Heart left ventricle (tissue), 16 donors: ENCODE measurements around the gene INF2. TPM values are rescaled to one million over a fixed set of nuclear protein-coding genes. Genes with fewer than 3 reads are reported as not detected.

Experiments used
- ATAC-seq, 4 donors: fragments of 200-7000 bp; cut with Tn5 transposase; one replicate each; pipeline ENCODE4 v1.9.1; 2020 to 2022; ENCODE audit warnings: moderate library complexity in 4 of 4, mild to moderate bottlenecking in 3 of 4, moderate number of reproducible peaks in 1 of 4
- DNase-seq, 5 donors: peaks; one replicate each; pipeline ENCODE4 v3.0.0-alpha.2; 2020
- H3K27ac ChIP-seq, 12 donors: fragments of 200-600 bp; sonication (generic) in 4 of 12; one replicate each; pipeline versions ENCODE4 v1.5.0 to v1.8.0; 2016 to 2022; ENCODE audit warnings: mild to moderate bottlenecking in 2 of 12
- H3K27me3 ChIP-seq, 9 donors: fragments of 200-600 bp; sonication (generic) in 2 of 9; one replicate each; pipeline versions ENCODE4 v1.5.1 to v1.8.0; 2016 to 2022; ENCODE audit warnings: mild to moderate bottlenecking in 3 of 9
- H3K36me3 ChIP-seq, 9 donors: fragments of 200-600 bp; sonication (generic) in 2 of 9; one replicate each; pipeline versions ENCODE4 v1.5.0 to v1.8.0; 2018 to 2022; ENCODE audit warnings: mild to moderate bottlenecking in 2 of 9
- H3K4me1 ChIP-seq, 12 donors: fragments of 200-600 bp; sonication (generic) in 4 of 12; one replicate each; pipeline versions ENCODE4 v1.5.0 to v1.8.0; 2016 to 2022; ENCODE audit warnings: mild to moderate bottlenecking in 3 of 12
- H3K4me3 ChIP-seq, 12 donors: fragments of 200-600 bp; sonication (generic) in 4 of 12; one replicate each; pipeline versions ENCODE4 v1.5.0 to v1.8.0; 2017 to 2022; ENCODE audit warnings: mild to moderate bottlenecking in 9 of 12, moderate library complexity in 4 of 12
- H3K9me3 ChIP-seq, 12 donors: fragments of 200-600 bp; sonication (generic) in 4 of 12; one replicate each; pipeline versions ENCODE4 v1.5.0 to v1.8.0; 2016 to 2022; ENCODE audit warnings: mild to moderate bottlenecking in 1 of 12
- CTCF ChIP-seq, 12 donors: fragments of 200-600 bp; sonication (generic) in 4 of 12; IDR thresholded peaks; one replicate each; pipeline versions ENCODE4 v1.5.0 to v1.8.0; 2018 to 2022; ENCODE audit warnings: antibody characterized with exemption in 12 of 12, mild to moderate bottlenecking in 5 of 12
- POLR2A ChIP-seq, 2 donors: fragments of 450-650 bp; IDR thresholded peaks; one replicate each; pipeline ENCODE4 v1.6.1; 2017; ENCODE audit warnings: antibody characterized with exemption in 2 of 2, mild to moderate bottlenecking in 2 of 2, moderate library complexity in 2 of 2
- WGBS, 4 donors: extraction: QIAGEN DNeasy Blood & Tissue Kit in 2 of 4; methylation state at CpG; one replicate each; pipeline versions ENCODE4 v1.1.5 to v1.1.7; 2013 to 2018; 5-methylcytosine and 5-hydroxymethylcytosine counted together
- intact Hi-C, 10 donors: fragments of 100-400 bp; cut with DNase I; formaldehyde crosslinking; loops; one replicate each; pipeline versions ENCODE4 v1.11.1 to v1.14.2; 2022
- polyA plus RNA-seq, 2 donors: library from polyadenylated mRNA; stranded (reverse); fragments of 200-250 nt; gene quantifications; one replicate each; pipeline ENCODE4 v1.2.3, GENCODE V29; 2013
- total RNA-seq, 9 donors: library from RNA; depleted of rRNA in 2 of 9; stranded (reverse); fragments of >200 nt in 2 of 9; fragmentation: NEBNext Ultra II Directional in 3 of 9; extraction: Animal tissue kit (Norgen Biotek cat#: 25700) in 3 of 9; gene quantifications; one replicate each; pipeline versions ENCODE4 v1.1.0 to v1.2.4, GENCODE V29; 2016 to 2023
- donor health status: ischemic (EF 13 %, LVEDD 7.1; RV severe dilation, severe dysfunction).
- donor health status: healthy with polysubstance abuse.
- donor health status: DM: no; HTN: yes; CAD: no.
- donor health status: DM: no; HTN: no; CAD: no.
- donor health status: ischemic (EF 25% LVEDD 6.9; RV normal size, moderate dysfunction).
- donor health status: ischemic (EF 25% LVEDD 5.7; RV mildly dilated, moderate dysfunction).
- donor health status: healthy.
- donor health status: DM: yes; HTN: yes; CAD: no.
- donor health status: ischemic (EF 35%, LVEDD 5.7; RV mildly dilated, moderate dysfunction).
- donor health status: nonischemic (EF 11% LVEDD 7.7; RV severe dilation, severe dysfunction).
- donor health status: DM: yes; HTN: yes; CAD: no.
- donor health status: PGD.
- donor health status: ischemic (EF 29% LVEDD 5.4; RV normal size, mild dysfunction).
- donor health status: nonischemic (EF 23%, LVEDD 6.1; RV moderate dilation, normal function).

Gene INF2
- total and polyA plus RNA-seq, 11 donors, result 26.0 to 58.9 (median 28.8) TPM

- ATAC-seq (no peak), DNase-seq (no peak)
- no peak overlapping the region for H3K4me3 ChIP-seq
- H3K9me3 ChIP-seq, result peaks cover 0 to 7% (median 0%) of the 10 kb centered on the region in 12 donors
- WGBS, 4 donors, result 59 to 71% (median 64%) methylated on average over 9 to 11 of the region's 11 CpGs
- peaks cover 0 to 4% (median 1%) of the 10 kb centered on the region in 9 donors for H3K27me3 ChIP-seq
- peaks cover 0 to 26% (median under 1%) of the 10 kb centered on the region in 12 donors for H3K4me1 ChIP-seq
- H3K27ac ChIP-seq, result no peak overlapping the region
- H3K36me3 ChIP-seq, result no peaks in the 10 kb centered on the region
- TF ChIP-seq POLR2A (IDR thresholded peaks at IDR 0.05) (no peak), CTCF (IDR thresholded peaks at IDR 0.05) (no peak)
- intact Hi-C loops, result loop anchor here in 8 of 10 donors (5.0 to 10.0 kb wide), 6 partner anchors 78 to 570 kb away; partner anchors contain the start of gene KIF26A (in 4 of the 8)
Measured at GRCh38 chr14:104644656-104645378, 44.6 kb upstream of the INF2 start.

GRCh38 chr14:104647467-104648043 lies 41.9 kb upstream of the INF2 start:
- no peak for DNase-seq
- intact Hi-C loops, result loop anchor here in 1 of 10 donors (10.0 kb wide), 1 partner anchor 573 kb away; no protein-coding TSS in a partner anchor
- WGBS, 4 donors, result 75 to 79% (median 79%) methylated on average over 6 of the region's 6 CpGs

GRCh38 chr14:104650057-104650980 lies 39.1 kb upstream of the INF2 start:
- peaks cover 0 to 2% (median 0%) of the 10 kb centered on the region in 9 donors for H3K27me3 ChIP-seq
- peaks cover 0 to 8% (median 0%) of the 10 kb centered on the region in 12 donors for H3K9me3 ChIP-seq
- peak overlapping the region in 11 of 12 donors; percentile 14 to 63 (median 52) for H3K4me3 ChIP-seq
- peak; percentile 53 to 90 (median 80) for ATAC-seq
- 9 to 11% (median 9%) methylated on average over 14 to 56 of the region's 56 CpGs for whole genome bisulfite sequencing, 4 donors
- peak overlapping the region in 1 of 12 donors; percentile 13 for H3K27ac ChIP-seq
- H3K36me3 ChIP-seq, result no peaks in the 10 kb centered on the region
- no peak for TF ChIP-seq POLR2A (IDR thresholded peaks at IDR 0.05)
- TF ChIP-seq CTCF (IDR thresholded peaks at IDR 0.05), result peak in 11 of 12 donors; percentile 94 to 100 (median 97)
- DNase-seq, result peak; percentile 66 to 83 (median 71)
- peaks cover 0 to 17% (median 8%) of the 10 kb centered on the region in 12 donors for H3K4me1 ChIP-seq
- intact Hi-C loops, result loop anchor here in 9 of 10 donors (1.0 to 5.0 kb wide), 3 partner anchors 42 to 58 kb away; no protein-coding TSS in a partner anchor

More at GRCh38 chr14:104647467-104648043, 41.9 kb upstream of the INF2 start:
- no peak for ATAC-seq
- Histone ChIP-seq H3K36me3 (no peaks in the 10 kb centered on the region), H3K4me1 (peaks cover 0 to 22% (median 8%) of the 10 kb centered on the region in 12 donors), H3K4me3 (no peak overlapping the region), H3K27me3 (peaks cover 0 to 2% (median 0%) of the 10 kb centered on the region in 9 donors), H3K27ac (peak overlapping the region in 1 of 12 donors; percentile 51), H3K9me3 (peaks cover 0 to 7% (median 0%) of the 10 kb centered on the region in 12 donors)
- TF ChIP-seq POLR2A (IDR thresholded peaks at IDR 0.05), result no peak
- no peak for TF ChIP-seq CTCF (IDR thresholded peaks at IDR 0.05)
